Upper lobe of left lung (tissue), 4 donors: Measurements from ENCODE around the gene ELL2.
"Not testable (repeated sequence)": the region's sequence is repeated elsewhere in the genome, so short reads cannot be mapped to it uniquely, and the experiment has no call there.

ENCODE experiments used
- EP300 ChIP-seq, 4 donors: sonication (generic); formaldehyde crosslinking; IDR thresholded peaks; one replicate each; pipeline ENCODE4 v1.5.1; 2017; ENCODE audit warnings: antibody characterized with exemption in 4 of 4, control low read depth in 2 of 4
- POLR2A ChIP-seq, 4 donors: fragments of 450-650 bp; IDR thresholded peaks; one replicate each; pipeline ENCODE4 v1.5.1; 2016 to 2017; ENCODE audit warnings: antibody characterized with exemption in 4 of 4, mild to moderate bottlenecking in 2 of 4
- POLR2AphosphoS5 ChIP-seq, 2 donors: sonication (generic); formaldehyde crosslinking; IDR thresholded peaks; one replicate each; pipeline ENCODE4 v1.5.1; 2017; ENCODE audit warnings: antibody characterized with exemption in 2 of 2
- TF ChIP-seq, protein P1 (sequence below), 6 experiments: fragments of 450-650 bp in 4 of 6; fragments of 200-600 bp in 2 of 6; sonication (generic) in 2 of 6; IDR thresholded peaks; one replicate each; pipeline ENCODE4 v1.5.1; 2016 to 2019; ENCODE audit warnings: antibody characterized with exemption in 6 of 6

DNA sequence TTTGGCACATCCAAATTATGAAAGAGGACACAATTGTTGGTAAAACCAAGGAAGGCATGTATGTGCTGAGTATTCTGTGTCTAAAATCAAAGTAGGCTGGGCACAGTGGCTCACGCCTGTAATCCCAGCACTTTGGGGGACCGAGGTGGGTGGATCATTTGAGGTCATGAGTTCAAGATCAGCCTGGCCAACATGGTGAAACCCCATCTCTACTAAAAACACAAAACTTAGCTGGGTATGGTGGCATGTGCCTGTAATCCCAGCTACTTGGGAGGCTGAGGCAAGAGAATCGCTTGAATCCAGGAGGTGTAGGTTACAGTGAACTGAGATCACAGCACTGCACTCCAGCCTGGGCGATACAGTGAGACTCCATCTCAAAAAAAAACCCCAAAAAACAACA is 124.7 kb downstream of the ELL2 start:
- TF ChIP-seq, protein P1, sequence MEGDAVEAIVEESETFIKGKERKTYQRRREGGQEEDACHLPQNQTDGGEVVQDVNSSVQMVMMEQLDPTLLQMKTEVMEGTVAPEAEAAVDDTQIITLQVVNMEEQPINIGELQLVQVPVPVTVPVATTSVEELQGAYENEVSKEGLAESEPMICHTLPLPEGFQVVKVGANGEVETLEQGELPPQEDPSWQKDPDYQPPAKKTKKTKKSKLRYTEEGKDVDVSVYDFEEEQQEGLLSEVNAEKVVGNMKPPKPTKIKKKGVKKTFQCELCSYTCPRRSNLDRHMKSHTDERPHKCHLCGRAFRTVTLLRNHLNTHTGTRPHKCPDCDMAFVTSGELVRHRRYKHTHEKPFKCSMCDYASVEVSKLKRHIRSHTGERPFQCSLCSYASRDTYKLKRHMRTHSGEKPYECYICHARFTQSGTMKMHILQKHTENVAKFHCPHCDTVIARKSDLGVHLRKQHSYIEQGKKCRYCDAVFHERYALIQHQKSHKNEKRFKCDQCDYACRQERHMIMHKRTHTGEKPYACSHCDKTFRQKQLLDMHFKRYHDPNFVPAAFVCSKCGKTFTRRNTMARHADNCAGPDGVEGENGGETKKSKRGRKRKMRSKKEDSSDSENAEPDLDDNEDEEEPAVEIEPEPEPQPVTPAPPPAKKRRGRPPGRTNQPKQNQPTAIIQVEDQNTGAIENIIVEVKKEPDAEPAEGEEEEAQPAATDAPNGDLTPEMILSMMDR (IDR thresholded peaks at IDR 0.05), result not testable (repeated sequence)
- TF ChIP-seq POLR2AphosphoS5, POLR2A, EP300 (IDR thresholded peaks at IDR 0.05): not testable (repeated sequence)
